DND-41 (cell line): Measurements from ENCODE around the gene LACTBL1.
A peak's percentile ranks its signal among the peaks of the same experiment; 100 is the strongest.

Experiments
- ATAC-seq: fragments of 200-7000 bp; cut with Tn5 transposase; 3 replicates; pipeline ENCODE4 v1.9.1; 2021; ENCODE audit warnings: low read depth; ENCODE audit not compliant: insufficient read depth
- DNase-seq: peaks from one replicate; pipeline ENCODE4 v3.0.0-alpha.2; 2020
- H2AFZ ChIP-seq: 2 replicates; pipeline ENCODE4 v1.6.0; 2012; ENCODE audit warnings: low read depth, low read length
- H3K27ac ChIP-seq: 2 replicates; pipeline ENCODE4 v1.5.1; 2012; ENCODE audit warnings: low read length, inconsistent platforms
- H3K27me3 ChIP-seq: fragments of 200-600 bp; sonication (generic); 2 replicates; pipeline ENCODE4 v1.6.0; 2012; ENCODE audit warnings: low read length, mild to moderate bottlenecking, inconsistent platforms; ENCODE audit not compliant: insufficient read depth, poor library complexity
- H3K36me3 ChIP-seq: 2 replicates; pipeline ENCODE4 v1.5.1; 2012; ENCODE audit warnings: low read length, inconsistent platforms; ENCODE audit not compliant: insufficient read depth
- H3K4me1 ChIP-seq: 2 replicates; pipeline ENCODE4 v1.5.1; 2012; ENCODE audit warnings: mild to moderate bottlenecking, low read length; ENCODE audit not compliant: insufficient read depth
- H3K4me2 ChIP-seq: 2 replicates; pipeline ENCODE4 v1.6.0; 2012; ENCODE audit warnings: mild to moderate bottlenecking, moderate library complexity, low read length, inconsistent platforms; ENCODE audit not compliant: insufficient read depth
- H3K4me3 ChIP-seq, 2 experiments: fragments of 200-600 bp in 1 of 2; shearing (Covaris generic) in 1 of 2; 2 replicates each; pipeline ENCODE4 v1.5.1; 2012 to 2016; ENCODE audit warnings: inconsistent platforms in 2 of 2, low read length in 2 of 2, mild to moderate bottlenecking in 2 of 2, low read depth in 1 of 2, moderate library complexity in 1 of 2
- H3K79me2 ChIP-seq: 2 replicates; pipeline ENCODE4 v1.6.0; 2012; ENCODE audit warnings: low read length, inconsistent platforms; ENCODE audit not compliant: insufficient read depth
- H3K9ac ChIP-seq: 2 replicates; pipeline ENCODE4 v1.6.0; 2012; ENCODE audit warnings: low read depth, mild to moderate bottlenecking, inconsistent platforms, low read length, moderate library complexity
- H3K9me3 ChIP-seq: 2 replicates; pipeline ENCODE4 v1.5.1; 2012; ENCODE audit warnings: low read length, moderate library complexity, mild to moderate bottlenecking, inconsistent platforms; ENCODE audit not compliant: insufficient read depth, severe bottlenecking
- H4K20me1 ChIP-seq: 2 replicates; pipeline ENCODE4 v1.6.0; 2012; ENCODE audit warnings: low read length; ENCODE audit not compliant: insufficient read depth
- EZH2 ChIP-seq: IDR thresholded peaks from 3 replicates; pipeline ENCODE4 v1.6.1; 2012; ENCODE audit warnings: borderline replicate concordance, low read depth, mild to moderate bottlenecking, moderate library complexity, low read length, inconsistent platforms; ENCODE audit not compliant: severe bottlenecking
- TF ChIP-seq, protein P1 (sequence below): IDR thresholded peaks from 2 replicates; pipeline ENCODE4 v1.5.1; 2012; ENCODE audit warnings: borderline replicate concordance, low read length, moderate library complexity, mild to moderate bottlenecking; ENCODE audit not compliant: poor library complexity, severe bottlenecking; ENCODE audit errors: extremely low read depth

The LACTBL1 gene

DNA sequence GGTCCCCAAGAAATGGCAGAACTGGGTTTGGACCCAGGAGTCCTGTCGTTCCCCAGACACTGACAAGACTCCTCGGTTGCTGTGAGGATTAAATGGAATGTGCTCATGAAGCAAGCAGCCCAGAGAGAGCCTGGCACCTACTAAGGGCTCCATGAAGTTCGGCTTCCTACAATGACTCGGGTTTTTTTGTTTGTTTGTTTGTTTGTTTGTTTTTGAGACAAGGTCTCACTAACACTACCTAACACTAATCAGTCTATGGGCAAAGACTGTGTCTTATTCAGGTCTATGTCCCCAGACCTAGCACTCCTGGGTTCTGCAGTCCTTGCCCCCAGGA lies 3.4 kb upstream of the LACTBL1 start:
- no peak overlapping the region for H3K27ac ChIP-seq
- DNase-seq (no peak), ATAC-seq (no peak)
- H3K4me1 ChIP-seq, result no peaks in the 10 kb centered on the region
- no peak overlapping the region for H3K9ac ChIP-seq
- H3K4me3 ChIP-seq, result no peak overlapping the region
- H3K27me3 ChIP-seq, result peaks cover 26% of the 10 kb centered on the region
- TF ChIP-seq, protein P1, sequence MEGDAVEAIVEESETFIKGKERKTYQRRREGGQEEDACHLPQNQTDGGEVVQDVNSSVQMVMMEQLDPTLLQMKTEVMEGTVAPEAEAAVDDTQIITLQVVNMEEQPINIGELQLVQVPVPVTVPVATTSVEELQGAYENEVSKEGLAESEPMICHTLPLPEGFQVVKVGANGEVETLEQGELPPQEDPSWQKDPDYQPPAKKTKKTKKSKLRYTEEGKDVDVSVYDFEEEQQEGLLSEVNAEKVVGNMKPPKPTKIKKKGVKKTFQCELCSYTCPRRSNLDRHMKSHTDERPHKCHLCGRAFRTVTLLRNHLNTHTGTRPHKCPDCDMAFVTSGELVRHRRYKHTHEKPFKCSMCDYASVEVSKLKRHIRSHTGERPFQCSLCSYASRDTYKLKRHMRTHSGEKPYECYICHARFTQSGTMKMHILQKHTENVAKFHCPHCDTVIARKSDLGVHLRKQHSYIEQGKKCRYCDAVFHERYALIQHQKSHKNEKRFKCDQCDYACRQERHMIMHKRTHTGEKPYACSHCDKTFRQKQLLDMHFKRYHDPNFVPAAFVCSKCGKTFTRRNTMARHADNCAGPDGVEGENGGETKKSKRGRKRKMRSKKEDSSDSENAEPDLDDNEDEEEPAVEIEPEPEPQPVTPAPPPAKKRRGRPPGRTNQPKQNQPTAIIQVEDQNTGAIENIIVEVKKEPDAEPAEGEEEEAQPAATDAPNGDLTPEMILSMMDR, result no peak
- TF ChIP-seq EZH2, result no peak
- H3K4me2 ChIP-seq, result no peak overlapping the region
- H4K20me1 ChIP-seq, result no peaks in the 10 kb centered on the region
- H2AFZ ChIP-seq, result peak overlapping the region; percentile 45; the same call in 1 of the 2 replicates
- no peaks in the 10 kb centered on the region for H3K79me2 ChIP-seq
- H3K36me3 ChIP-seq, result no peaks in the 10 kb centered on the region
- no peaks in the 10 kb centered on the region for H3K9me3 ChIP-seq

- TF ChIP-seq, protein P1, result no peak
- TF ChIP-seq EZH2, result no peak
- peaks cover 26% of the 10 kb centered on the region for H3K27me3 ChIP-seq
- H3K4me1 ChIP-seq, result no peaks in the 10 kb centered on the region
- ATAC-seq, result no peak
- H3K4me3 ChIP-seq, result no peak overlapping the region
- H3K9ac ChIP-seq, result no peak overlapping the region
- H3K36me3 ChIP-seq, result no peaks in the 10 kb centered on the region
- H3K79me2 ChIP-seq, result no peaks in the 10 kb centered on the region
- H4K20me1 ChIP-seq, result no peaks in the 10 kb centered on the region
- H3K9me3 ChIP-seq, result no peaks in the 10 kb centered on the region
- no peak overlapping the region for H3K27ac ChIP-seq
- H3K4me2 ChIP-seq, result no peak overlapping the region
- no peak for DNase-seq
- no peak overlapping the region for H2AFZ ChIP-seq
These were observed 3.0 kb upstream of the LACTBL1 start for GRCh38 chr1:22975694-22976093.

- Histone ChIP-seq H3K27ac (no peak overlapping the region), H3K36me3 (no peaks in the 10 kb centered on the region), H3K4me2 (no peak overlapping the region), H3K27me3 (peaks cover 28% of the 10 kb centered on the region), H3K9ac (no peak overlapping the region), H3K9me3 (no peaks in the 10 kb centered on the region), H2AFZ (no peak overlapping the region), H4K20me1 (no peaks in the 10 kb centered on the region), H3K4me1 (no peaks in the 10 kb centered on the region), H3K4me3 (no peak overlapping the region), H3K79me2 (no peaks in the 10 kb centered on the region)
- DNase-seq, result no peak
- ATAC-seq, result no peak
- TF ChIP-seq, protein P1, result no peak
- TF ChIP-seq EZH2, result no peak
These were observed 858 bp downstream of the LACTBL1 start for GRCh38 chr1:22971611-22972405.
